NCI-H2227 (cell line): ENCODE results near the gene ANKRD13A.
"Not testable (repeated sequence)": the region's sequence is repeated elsewhere in the genome, so short reads cannot be mapped to it uniquely, and the experiment has no call there.

ENCODE experiments used
- DNase-seq: peaks from one replicate; lab custom pipeline; 2025; ENCODE audit not compliant: unreplicated experiment; lab: John Stamatoyannopoulos, UW

The ANKRD13A gene

GRCh38 chr12:110047297-110047940 lies 48.2 kb downstream of the ANKRD13A start:
- no peak for DNase-seq

GRCh38 chr12:110048242-110049027 lies 49.2 kb downstream of the ANKRD13A start, which contains the start of gene C12orf76:
Gene C12orf76, minus strand, starts transcription at chr12:110048522. Its CDS starts 27 bp downstream, at chr12:110048495.
- DNase-seq: peak; percentile 98

GRCh38 chr12:110049034-110049433 lies 49.8 kb downstream of the ANKRD13A start:
- not testable (repeated sequence) for DNase-seq

- not testable (repeated sequence) for DNase-seq
Observed at GRCh38 chr12:110049666-110050065, 50.4 kb downstream of the ANKRD13A start.

- no peak for DNase-seq
Observed at GRCh38 chr12:110050927-110051326, 51.7 kb downstream of the ANKRD13A start.

- DNase-seq: not testable (repeated sequence)
Observed at GRCh38 chr12:110055375-110056352, 56.4 kb downstream of the ANKRD13A start.

- DNase-seq: not testable (repeated sequence)
Observed at GRCh38 chr12:110056643-110057042, 57.4 kb downstream of the ANKRD13A start.

- DNase-seq: no peak
Observed at GRCh38 chr12:110058875-110059615, 59.8 kb downstream of the ANKRD13A start.

- DNase-seq: no peak
Observed at GRCh38 chr12:110059651-110060000, 60.4 kb downstream of the ANKRD13A start.

- DNase-seq: no peak
Observed at GRCh38 chr12:110062241-110062640, 63.0 kb downstream of the ANKRD13A start.

- no peak for DNase-seq
Observed at GRCh38 chr12:110065540-110065939, 66.3 kb downstream of the ANKRD13A start.

GRCh38 chr12:110067531-110067930 lies 68.3 kb downstream of the ANKRD13A start:
- DNase-seq: no peak

- not testable (repeated sequence) for DNase-seq
Observed at GRCh38 chr12:110068115-110068514, 68.9 kb downstream of the ANKRD13A start.

GRCh38 chr12:110068654-110069053 lies 69.4 kb downstream of the ANKRD13A start:
- DNase-seq: no peak

GRCh38 chr12:110071504-110071903 lies 72.3 kb downstream of the ANKRD13A start:
- no peak for DNase-seq

- no peak for DNase-seq
Observed at GRCh38 chr12:110071967-110072366, 72.7 kb downstream of the ANKRD13A start.

- not testable (repeated sequence) for DNase-seq
Observed at GRCh38 chr12:110072636-110073035, 73.4 kb downstream of the ANKRD13A start.

GRCh38 chr12:110073049-110073831 lies 74.0 kb downstream of the ANKRD13A start:
- peak; percentile 79 for DNase-seq

GRCh38 chr12:110074089-110074488 lies 74.9 kb downstream of the ANKRD13A start:
- no peak for DNase-seq

- DNase-seq: no peak
Observed at GRCh38 chr12:110075880-110076279, 76.7 kb downstream of the ANKRD13A start.
